Fibroblast of skin of right quadriceps (primary cell): ENCODE data around the gene NUDT7.

Experiments used
- DNase-seq: peaks from one replicate; pipeline ENCODE4 v3.0.0-alpha.2; 2013

The NUDT7 gene

GRCh38 chr16:77782694-77783093, 60.4 kb downstream of the NUDT7 start:
- no peak for DNase-seq

GRCh38 chr16:77784441-77785372, 62.4 kb downstream of the NUDT7 start:
- DNase-seq: no peak

GRCh38 chr16:77785373-77785764, 63.1 kb downstream of the NUDT7 start:
- DNase-seq: no peak

- DNase-seq: no peak
Observed at GRCh38 chr16:77786186-77786847, 64.0 kb downstream of the NUDT7 start.

GRCh38 chr16:77787452-77787851, 65.1 kb downstream of the NUDT7 start:
- no peak for DNase-seq

- peak; percentile 59 for DNase-seq
Observed at GRCh38 chr16:77788181-77789084, 66.1 kb downstream of the NUDT7 start, which contains the start of gene VAT1L. Gene VAT1L (plus strand): TSS chr16:77788564. CDS start chr16:77788683, 119 bp downstream.

GRCh38 chr16:77789085-77790008, 67.0 kb downstream of the NUDT7 start:
- no peak for DNase-seq

GRCh38 chr16:77790009-77790372, 67.7 kb downstream of the NUDT7 start:
- no peak for DNase-seq

GRCh38 chr16:77790912-77791311, 68.6 kb downstream of the NUDT7 start:
- no peak for DNase-seq
